ENCODE measurements around the gene SP4.

GRCh38 chr7:21526448-21526847 lies 98.6 kb downstream of the SP4 start:
- no peak for TF ChIP-seq CTCF (IDR thresholded peaks at IDR 0.05)
- TF ChIP-seq POLR2A (IDR thresholded peaks at IDR 0.05) = no peak
